Kidney (tissue), 14 donors: ENCODE measurements around the gene GPR78. TPM values are rescaled to one million over a fixed set of nuclear protein-coding genes. Genes with fewer than 3 reads are reported as not detected.

Experiments used
- DNase-seq, 5 donors: peaks; one replicate each; pipeline ENCODE4 v3.0.0-alpha.2; 2013 to 2020
- FAIRE-seq: peaks from 2 replicates; lab custom pipeline; 2012; peaks lifted over from hg19 to GRCh38; lab: Jason Lieb, UNC
- H3K27ac ChIP-seq, 2 donors: one replicate each; pipeline ENCODE4 v1.7.0; 2013; ENCODE audit warnings: low read depth in 2 of 2, low read length in 2 of 2, inconsistent platforms in 1 of 2
- H3K27me3 ChIP-seq: one replicate; pipeline ENCODE4 v1.7.1; 2013; ENCODE audit warnings: low read length, inconsistent platforms; ENCODE audit not compliant: control insufficient read depth, insufficient read depth
- H3K36me3 ChIP-seq, 3 donors: one replicate each; pipeline versions ENCODE4 v1.7.0 to v1.7.1; 2013; ENCODE audit warnings: low read length in 3 of 3, control low read depth in 1 of 3, inconsistent platforms in 1 of 3; ENCODE audit not compliant: insufficient read depth in 3 of 3, control insufficient read depth in 2 of 3
- H3K4me1 ChIP-seq, 3 donors: one replicate each; pipeline versions ENCODE4 v1.7.0 to v1.7.1; 2013; ENCODE audit warnings: low read length in 3 of 3, inconsistent platforms in 1 of 3, low read depth in 1 of 3; ENCODE audit not compliant: control insufficient read depth in 2 of 3, insufficient read depth in 2 of 3
- H3K4me3 ChIP-seq, 3 donors: one replicate each; pipeline versions ENCODE4 v1.7.0 to v1.8.1; 2013; ENCODE audit warnings: low read length in 3 of 3, control low read depth in 1 of 3, inconsistent platforms in 1 of 3
- H3K9ac ChIP-seq, 3 donors: one replicate each; pipeline versions ENCODE4 v1.7.0 to v1.7.1; 2013; ENCODE audit warnings: low read length in 3 of 3, control low read depth in 1 of 3, inconsistent platforms in 1 of 3
- H3K9me3 ChIP-seq, 3 donors: one replicate each; pipeline versions ENCODE4 v1.7.0 to v1.7.1; 2013; ENCODE audit warnings: low read length in 3 of 3, control low read depth in 1 of 3, inconsistent platforms in 1 of 3; ENCODE audit not compliant: control insufficient read depth in 2 of 3, insufficient read depth in 1 of 3
- intact Hi-C: fragments of 100-400 bp; cut with DNase I; formaldehyde crosslinking; loops from one replicate; pipeline ENCODE4 v1.11.1; 2022
- polyA plus RNA-seq: library from polyadenylated mRNA; stranded (reverse); fragments of 350-450 nt; fragmentation: Illumina TruSeq; extraction: RNeasy Lipid Tissue Mini Kit (QIAGEN cat#74804); gene quantifications from one replicate; pipeline ENCODE4 v1.2.3, GENCODE V29; 2014; ENCODE audit warnings: low read depth, low replicate concordance; ENCODE audit not compliant: insufficient read depth
- total RNA-seq: library from RNA; stranded (reverse); fragmentation: NEBNext Ultra II Directional; extraction: Animal tissue kit (Norgen Biotek cat#: 25700); gene quantifications from one replicate; pipeline ENCODE4 v1.2.1, GENCODE V29; 2021
- TF ChIP-seq, protein P1 (sequence below): IDR thresholded peaks from 3 replicates; pipeline ENCODE4 v1.5.1; 2012; ENCODE audit warnings: mild to moderate bottlenecking, moderate library complexity, borderline replicate concordance; ENCODE audit not compliant: insufficient read depth; ENCODE audit errors: extremely low read depth
- donor health status: control.
- donor health status: control.
- donor health status: control.
- donor health status: control.
- donor health status: control.
- donor health status: DM: yes; HTN: yes; CAD: no.
- donor health status: Normal renal cell carcinoma (clear cell type).

Gene GPR78
- total and polyA plus RNA-seq, 2 donors from 2014 or later = not detected

DNA sequence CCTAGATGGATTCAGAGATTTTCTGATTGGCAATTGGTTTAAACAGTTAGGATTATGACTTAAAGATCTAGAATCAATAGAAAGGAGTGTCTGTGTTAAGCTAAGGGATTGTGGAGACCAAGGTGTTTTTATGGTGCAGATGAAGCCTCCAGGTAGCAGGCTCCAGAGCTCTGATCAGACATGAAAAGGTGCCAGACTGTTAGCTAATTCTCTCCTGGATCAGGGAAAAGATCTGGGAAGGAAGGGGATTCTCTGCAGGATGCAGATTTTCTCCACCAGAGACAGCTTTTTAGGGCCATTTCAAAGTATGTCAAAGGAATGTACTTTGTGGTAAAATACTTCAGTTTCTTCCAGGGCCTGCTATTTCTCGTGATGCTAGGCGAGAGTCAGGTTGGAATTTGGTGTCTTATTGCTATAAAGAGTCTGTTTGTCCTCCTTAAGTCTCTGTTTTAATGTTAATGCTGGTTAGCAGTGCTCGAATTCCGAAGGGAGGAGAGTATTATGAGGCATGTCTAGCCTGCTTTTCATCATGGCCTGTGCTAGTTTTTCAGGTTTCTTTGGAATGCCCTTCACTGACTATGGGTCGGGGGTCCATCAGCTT is 12.0 kb upstream of the GPR78 start:
- Histone ChIP-seq H3K9me3 (no peaks in the 10 kb centered on the region), H3K9ac (no peak overlapping the region), H3K4me1 (no peaks in the 10 kb centered on the region), H3K27me3 (no peaks in the 10 kb centered on the region), H3K4me3 (no peak overlapping the region), H3K36me3 (no peaks in the 10 kb centered on the region), H3K27ac (no peak overlapping the region)
- FAIRE-seq = no peak
- TF ChIP-seq, protein P1, sequence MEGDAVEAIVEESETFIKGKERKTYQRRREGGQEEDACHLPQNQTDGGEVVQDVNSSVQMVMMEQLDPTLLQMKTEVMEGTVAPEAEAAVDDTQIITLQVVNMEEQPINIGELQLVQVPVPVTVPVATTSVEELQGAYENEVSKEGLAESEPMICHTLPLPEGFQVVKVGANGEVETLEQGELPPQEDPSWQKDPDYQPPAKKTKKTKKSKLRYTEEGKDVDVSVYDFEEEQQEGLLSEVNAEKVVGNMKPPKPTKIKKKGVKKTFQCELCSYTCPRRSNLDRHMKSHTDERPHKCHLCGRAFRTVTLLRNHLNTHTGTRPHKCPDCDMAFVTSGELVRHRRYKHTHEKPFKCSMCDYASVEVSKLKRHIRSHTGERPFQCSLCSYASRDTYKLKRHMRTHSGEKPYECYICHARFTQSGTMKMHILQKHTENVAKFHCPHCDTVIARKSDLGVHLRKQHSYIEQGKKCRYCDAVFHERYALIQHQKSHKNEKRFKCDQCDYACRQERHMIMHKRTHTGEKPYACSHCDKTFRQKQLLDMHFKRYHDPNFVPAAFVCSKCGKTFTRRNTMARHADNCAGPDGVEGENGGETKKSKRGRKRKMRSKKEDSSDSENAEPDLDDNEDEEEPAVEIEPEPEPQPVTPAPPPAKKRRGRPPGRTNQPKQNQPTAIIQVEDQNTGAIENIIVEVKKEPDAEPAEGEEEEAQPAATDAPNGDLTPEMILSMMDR = no peak
- DNase-seq = no peak
- intact Hi-C loops = no loop called here

DNA sequence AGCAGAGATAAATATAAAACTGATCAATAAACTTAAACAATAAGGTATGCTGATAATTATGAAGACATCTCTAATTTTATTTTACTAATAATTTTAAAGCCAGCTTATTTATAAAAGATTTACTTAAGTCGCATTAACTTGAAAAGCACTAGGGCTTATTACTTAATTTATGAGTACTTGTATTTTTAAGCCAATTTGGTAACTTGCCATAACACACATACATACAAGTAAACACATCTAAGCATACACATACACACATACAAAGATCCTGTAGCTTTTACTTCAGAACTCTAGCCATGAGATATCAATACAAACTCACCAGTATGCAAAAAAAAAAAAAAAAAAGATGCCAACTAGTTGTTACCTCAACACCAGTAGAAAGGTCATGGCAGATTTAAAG is 10.0 kb upstream of the GPR78 start:
- Histone ChIP-seq H3K4me1 (no peaks in the 10 kb centered on the region), H3K27me3 (no peaks in the 10 kb centered on the region), H3K9me3 (no peaks in the 10 kb centered on the region), H3K27ac (no peak overlapping the region), H3K9ac (no peak overlapping the region), H3K36me3 (no peaks in the 10 kb centered on the region), H3K4me3 (no peak overlapping the region)
- FAIRE-seq (no peak), DNase-seq (no peak)
- intact Hi-C loops = no loop called here
- TF ChIP-seq, protein P1 = no peak

DNA sequence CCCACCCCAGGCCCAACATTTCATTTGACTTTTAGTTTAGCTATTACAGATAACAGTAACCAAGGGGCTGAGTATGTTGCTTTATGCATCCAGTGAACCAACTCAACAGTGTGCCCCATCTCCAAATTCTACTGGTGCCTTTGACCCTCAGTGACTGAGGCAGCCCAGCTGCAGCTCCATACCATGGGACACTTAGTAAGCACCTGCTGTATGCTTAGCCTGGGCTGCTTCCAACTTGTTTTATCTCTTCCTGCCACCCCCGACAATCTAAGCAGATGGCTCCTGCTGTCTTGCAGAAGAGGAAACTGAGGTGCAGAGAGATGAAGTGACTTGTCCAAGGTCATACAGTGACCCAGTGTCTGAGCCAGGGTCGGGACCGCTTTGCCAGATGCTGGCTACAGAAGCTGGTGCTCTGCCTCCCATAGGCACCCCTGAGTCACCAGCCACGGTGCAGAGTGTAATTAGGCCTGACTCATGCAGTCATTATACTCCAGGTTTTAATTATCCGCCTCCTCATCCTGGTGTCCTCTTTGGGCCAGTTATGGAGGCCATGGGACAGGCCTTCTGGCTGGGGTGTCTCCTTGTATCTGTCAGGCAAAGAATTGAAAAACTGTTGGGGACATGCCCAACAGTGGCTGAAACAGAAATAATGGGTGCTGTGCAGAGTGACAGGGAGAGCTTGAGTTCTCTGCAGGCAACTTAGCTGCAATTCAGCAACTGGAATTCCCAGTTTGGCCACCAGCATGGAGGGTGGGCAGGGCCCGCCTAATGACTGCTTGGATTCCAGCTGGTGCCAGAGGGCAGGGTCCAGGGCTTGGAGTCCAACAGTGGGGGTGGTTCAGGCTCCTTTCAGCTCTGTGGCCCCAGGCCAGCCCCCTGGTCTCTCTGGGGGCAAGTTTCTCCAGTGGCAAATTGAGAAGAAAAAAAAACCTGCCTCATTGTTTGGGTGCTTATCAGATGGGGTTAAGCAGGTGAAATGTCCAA is 8.2 kb upstream of the GPR78 start:
- TF ChIP-seq, protein P1 = no peak
- H3K9ac ChIP-seq = no peak overlapping the region
- no peak overlapping the region for H3K4me3 ChIP-seq
- FAIRE-seq (no peak), DNase-seq (peak in 1 of 5 donors; percentile 33)
- H3K36me3 ChIP-seq = no peaks in the 10 kb centered on the region
- no peaks in the 10 kb centered on the region for H3K4me1 ChIP-seq
- no peaks in the 10 kb centered on the region for H3K27me3 ChIP-seq
- H3K9me3 ChIP-seq = no peaks in the 10 kb centered on the region
- H3K27ac ChIP-seq = no peak overlapping the region
- intact Hi-C loops = no loop called here
